IMR-90 (cell line): ENCODE data around the gene KDM5A. TPM values are rescaled to one million over a fixed set of nuclear protein-coding genes. Genes with fewer than 3 reads are reported as not detected.

Experiments used
- ATAC-seq: fragments of 200-7000 bp; cut with Tn5 transposase; 2 replicates; pipeline ENCODE4 v1.9.1; 2020; ENCODE audit warnings: low read depth, mild to moderate bottlenecking, moderate library complexity
- BruUV-seq: library from RNA; stranded (reverse); fragments of 400-500 nt; replicated peaks from 2 replicates; lab custom pipeline; 2021; lab: Mats Ljungman, UMichigan
- CTCF ChIA-PET: fragments of 300-600 bp; formaldehyde crosslinking; extraction: SDS; loops from one replicate; lab custom pipeline; 2021; ENCODE audit warnings: antibody characterized with exemption; lab: Yijun Ruan, JAX
- POLR2A ChIA-PET: fragments of 300-600 bp; sonication (Branson Sonifier 250); formaldehyde crosslinking; loops from one replicate; lab custom pipeline; 2022; ENCODE audit warnings: antibody characterized with exemption; ENCODE audit not compliant: unreplicated experiment; lab: Charles Lee
- DNase-seq: peaks from one replicate; pipeline ENCODE4 v3.0.0; 2013
- H2AFZ ChIP-seq: replicated peaks from 2 replicates; pipeline ENCODE3; 2013; ENCODE audit warnings: low read length, mild to moderate bottlenecking; ENCODE audit not compliant: poor library complexity
- H2AK5ac ChIP-seq: 2 replicates; pipeline ENCODE4 v1.6.1; 2013; ENCODE audit warnings: low read depth, low read length, inconsistent platforms
- H2AK9ac ChIP-seq: replicated peaks from 2 replicates; pipeline ENCODE3; 2013; ENCODE audit warnings: mild to moderate bottlenecking, low read depth, low read length, moderate library complexity; ENCODE audit not compliant: poor library complexity
- H2BK120ac ChIP-seq: 2 replicates; pipeline ENCODE4 v1.6.1; 2013; ENCODE audit warnings: low read depth, low read length, inconsistent platforms
- H2BK15ac ChIP-seq: 3 replicates; pipeline ENCODE4 v1.6.1; 2013; ENCODE audit warnings: low read depth, low read length, inconsistent platforms
- H2BK20ac ChIP-seq: 2 replicates; pipeline ENCODE4 v1.6.1; 2013; ENCODE audit warnings: low read depth, mild to moderate bottlenecking, inconsistent platforms, low read length, moderate library complexity
- H2BK5ac ChIP-seq: 2 replicates; pipeline ENCODE4 v1.6.1; 2013; ENCODE audit warnings: mild to moderate bottlenecking, low read depth, low read length, inconsistent platforms; ENCODE audit not compliant: poor library complexity, severe bottlenecking
- H3K14ac ChIP-seq: replicated peaks from 2 replicates; pipeline ENCODE4 v1.6.1; 2013; ENCODE audit warnings: low read depth, low read length, inconsistent platforms
- H3K18ac ChIP-seq: 2 replicates; pipeline ENCODE4 v1.6.1; 2013; ENCODE audit warnings: low read depth, low read length, control low read depth
- H3K23ac ChIP-seq: 2 replicates; pipeline ENCODE4 v1.6.1; 2013; ENCODE audit warnings: low read depth, low read length, inconsistent platforms
- H3K27ac ChIP-seq: 2 replicates; pipeline ENCODE4 v1.5.1; 2013; ENCODE audit warnings: mild to moderate bottlenecking, control low read depth, low read length; ENCODE audit not compliant: insufficient read depth
- H3K27me3 ChIP-seq: 2 replicates; pipeline ENCODE4 v1.6.1; 2013; ENCODE audit warnings: low read length; ENCODE audit not compliant: control insufficient read depth, insufficient read depth
- H3K36me3 ChIP-seq: 2 replicates; pipeline ENCODE4 v1.6.1; 2013; ENCODE audit warnings: low read length, mixed read lengths; ENCODE audit not compliant: control insufficient read depth, insufficient read depth
- H3K4ac ChIP-seq: 2 replicates; pipeline ENCODE4 v1.6.1; 2013; ENCODE audit warnings: low read depth, low read length, inconsistent platforms
- H3K4me1 ChIP-seq: 2 replicates; pipeline ENCODE4 v1.6.1; 2013; ENCODE audit warnings: low read length, mixed read lengths; ENCODE audit not compliant: control insufficient read depth, insufficient read depth
- H3K4me2 ChIP-seq: 2 replicates; pipeline ENCODE4 v1.6.1; 2013; ENCODE audit warnings: low read depth, mild to moderate bottlenecking, control low read depth, low read length, moderate library complexity
- H3K4me3 ChIP-seq: 2 replicates; pipeline ENCODE4 v1.5.1; 2013; ENCODE audit warnings: low read depth, mild to moderate bottlenecking, control low read depth, low read length, moderate library complexity; ENCODE audit not compliant: insufficient read depth
- H3K56ac ChIP-seq: 2 replicates; pipeline ENCODE4 v1.6.1; 2013; ENCODE audit warnings: low read length, inconsistent platforms; ENCODE audit not compliant: insufficient read depth; ENCODE audit errors: extremely low read depth
- H3K79me1 ChIP-seq, 2 experiments: 2 replicates each; pipeline ENCODE4 v1.6.1; 2013; ENCODE audit warnings: low read length in 2 of 2, inconsistent platforms in 1 of 2, low read depth in 1 of 2
- H3K9ac ChIP-seq: 2 replicates; pipeline ENCODE4 v1.6.1; 2013; ENCODE audit warnings: low read depth, low read length, control low read depth
- H3K9me1 ChIP-seq: 2 replicates; pipeline ENCODE4 v1.6.1; 2013; ENCODE audit warnings: low read length, inconsistent platforms; ENCODE audit not compliant: insufficient read depth
- H3K9me3 ChIP-seq: 2 replicates; pipeline ENCODE4 v1.6.1; 2013; ENCODE audit warnings: low read length; ENCODE audit not compliant: control insufficient read depth, insufficient read depth
- H4K20me1 ChIP-seq: 2 replicates; pipeline ENCODE4 v1.6.1; 2013; ENCODE audit warnings: low read length, inconsistent platforms; ENCODE audit not compliant: insufficient read depth
- H4K5ac ChIP-seq: 2 replicates; pipeline ENCODE4 v1.6.1; 2013; ENCODE audit warnings: mild to moderate bottlenecking, low read depth, low read length, control low read depth
- H4K8ac ChIP-seq, 2 experiments: 2 replicates each; pipeline ENCODE4 v1.6.1; 2013; ENCODE audit warnings: low read depth in 2 of 2, low read length in 2 of 2, control low read depth in 1 of 2, inconsistent platforms in 1 of 2
- H4K91ac ChIP-seq: 2 replicates; pipeline ENCODE4 v1.6.1; 2013; ENCODE audit warnings: low read depth, low read length, inconsistent platforms; ENCODE audit not compliant: insufficient read depth
- CEBPB ChIP-seq: IDR thresholded peaks from 2 replicates; pipeline ENCODE4 v1.6.1; 2012; ENCODE audit warnings: low read depth, low read length, improper control_type of control experiment
- RAD21 ChIP-seq: IDR thresholded peaks from 2 replicates; pipeline ENCODE4 v1.6.1; 2012; ENCODE audit warnings: low read length, improper control_type of control experiment
- WGBS, 2 experiments: methylation state at CpG; one replicate each; pipeline versions ENCODE4 v1.1.5 to v1.1.7; 2013; ENCODE audit warnings: missing lambda C conversion rate in 2 of 2; ENCODE audit not compliant: insufficient read length in 1 of 2; ENCODE audit errors: extremely low coverage in 2 of 2; 5-methylcytosine and 5-hydroxymethylcytosine counted together
- dilution Hi-C: fragments of 300-500 bp; cut with HindIII; formaldehyde crosslinking; loops from one replicate; pipeline ENCODE4 v1.14.3; 2018; ENCODE audit warnings: low sequenced_read_pairs; ENCODE audit not compliant: unreplicated experiment
- in situ Hi-C: fragments of 300-500 bp; cut with MboI; formaldehyde crosslinking; loops from 3 replicates; pipeline ENCODE4 v1.14.3; 2019; ENCODE audit warnings: low sequenced_read_pairs, inconsistent platforms, mixed read lengths
- intact Hi-C: fragments of 100-400 bp; cut with micrococcal nuclease; formaldehyde crosslinking; loops from 2 replicates; pipeline ENCODE4 v1.10.0; 2022
- polyA plus RNA-seq, 3 experiments: library from polyadenylated mRNA; depleted of rRNA; stranded (reverse); fragments of >200 nt; gene quantifications; 2 replicates each; pipeline ENCODE4 v1.2.3, GENCODE V29; 2012; ENCODE audit warnings: low replicate concordance in 1 of 3
- total RNA-seq: library from RNA; depleted of rRNA; stranded (reverse); fragments of >200 nt; gene quantifications from 2 replicates; pipeline ENCODE4 v1.2.3, GENCODE V29; 2012

KDM5A gene
- total and polyA plus RNA-seq, 2 of the 4 experiments (the other 2 are of a cell fraction): 7.9 to 95.9 TPM

GRCh38 chr12:321606-322326 lies 67.4 kb downstream of the KDM5A start:
- CTCF ChIA-PET: no interaction called here

More at GRCh38 chr12:321606-322326, 67.4 kb downstream of the KDM5A start:
- no peak overlapping the region for H2BK20ac ChIP-seq
- no peak overlapping the region for H3K4me2 ChIP-seq
- POLR2A ChIA-PET: no interaction called here
- H2AK9ac ChIP-seq: no peak overlapping the region
- H3K4me1 ChIP-seq: no peaks in the 10 kb centered on the region
- H2BK15ac ChIP-seq: no peak overlapping the region
- dilution Hi-C loops (no loop called here), in situ Hi-C loops (no loop called here), intact Hi-C loops (loop anchor here (10.0 kb wide), 1 partner anchor 223 kb away; no protein-coding TSS in a partner anchor)
- no peak overlapping the region for H3K9ac ChIP-seq
- H3K27ac ChIP-seq: no peak overlapping the region
- H2AK5ac ChIP-seq: no peak overlapping the region
- TF ChIP-seq RAD21 (no peak), CEBPB (peak; percentile 55; the same call in 1 of the 2 replicates)
- no peak overlapping the region for H2AFZ ChIP-seq
- ATAC-seq (no peak), DNase-seq (no peak)
- no peak overlapping the region for H4K91ac ChIP-seq
- H3K36me3 ChIP-seq: peaks cover 56% of the 10 kb centered on the region
- BruUV-seq: no TSS peak
- H4K8ac ChIP-seq: no peak overlapping the region
- 88% methylated on average over 1 of the region's 1 CpG; no CpG with 5 or more reads in 1 of the 2 experiments for WGBS, 2 experiments
- no peak overlapping the region for H3K23ac ChIP-seq
- no peak overlapping the region for H3K18ac ChIP-seq
- no peaks in the 10 kb centered on the region for H3K27me3 ChIP-seq
- H3K56ac ChIP-seq: no peak overlapping the region
- no peak overlapping the region for H3K4me3 ChIP-seq
- peaks cover 1% of the 10 kb centered on the region; the same call in 1 of the 2 replicates for H4K20me1 ChIP-seq
- H2BK5ac ChIP-seq: no peak overlapping the region
- no peak overlapping the region for H4K5ac ChIP-seq
- H3K4ac ChIP-seq: no peak overlapping the region
- H3K9me1 ChIP-seq: peaks cover 3% of the 10 kb centered on the region; the same call in 1 of the 2 replicates
- H3K79me1 ChIP-seq: peaks cover 2 to 11% of the 10 kb centered on the region in 2 experiments
- no peaks in the 10 kb centered on the region for H3K9me3 ChIP-seq
- H2BK120ac ChIP-seq: no peak overlapping the region
- H3K14ac ChIP-seq: no peak overlapping the region
